ENCODE measurements around the gene STX16.

The STX16 gene

DNA sequence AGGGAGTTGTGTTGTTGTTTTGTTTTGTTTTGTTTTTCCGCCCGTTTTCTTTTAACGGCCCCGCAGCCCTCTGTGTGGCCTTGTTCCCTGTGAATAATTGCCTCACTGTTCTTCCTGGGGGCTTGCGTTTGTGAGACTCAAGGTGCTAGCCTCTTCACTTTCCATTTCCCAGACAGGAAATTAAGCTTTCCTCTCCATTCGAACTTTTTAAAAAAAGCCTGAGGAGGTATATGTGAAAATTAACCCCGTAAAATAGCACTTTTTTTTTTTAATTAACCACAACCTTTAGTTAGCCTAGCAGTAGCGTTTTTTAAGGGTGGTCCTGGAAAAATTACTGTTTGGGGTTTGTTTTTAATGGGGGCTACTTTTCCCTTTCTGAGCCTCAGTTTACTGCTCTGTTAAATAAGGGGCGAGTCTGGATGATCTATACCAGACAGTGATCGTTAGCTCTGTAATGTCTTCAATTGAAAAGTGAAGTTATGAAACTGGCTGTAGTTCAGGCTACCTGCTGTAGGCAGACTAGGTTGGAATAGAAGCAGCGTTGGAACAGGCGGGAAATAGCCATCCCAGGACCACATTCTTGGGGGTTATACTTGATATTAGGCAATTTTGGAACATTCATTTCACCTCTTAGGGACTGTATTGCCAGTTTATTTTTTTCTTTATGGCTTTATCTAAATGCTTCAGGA, 1.7 kb downstream of the STX16 start:
- DNase-seq (ENCODE audit: low spot score) = peak; percentile 32

DNA sequence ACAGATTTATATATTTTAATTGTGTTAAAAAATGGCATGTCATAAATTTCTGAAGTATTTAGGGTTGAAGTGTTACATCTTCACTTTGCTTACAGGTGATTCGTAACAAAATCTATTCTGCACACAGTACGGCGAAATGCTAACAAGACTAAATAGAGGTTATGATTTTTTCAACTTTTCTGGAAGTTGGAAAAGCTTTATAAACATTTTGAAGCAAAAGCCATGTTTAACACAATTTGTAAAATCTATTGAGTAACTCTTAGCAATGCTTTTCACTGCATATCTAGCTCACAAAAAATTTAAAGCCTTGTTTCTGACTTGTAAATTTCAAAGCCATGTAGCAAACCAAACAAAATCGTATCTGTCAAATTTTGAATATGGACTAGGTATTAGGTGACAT, 3.3 kb downstream of the STX16 start:
- DNase-seq (ENCODE audit: low spot score) = no peak

GRCh38 chr20:58655328-58656107, 4.4 kb downstream of the STX16 start:
- DNase-seq (ENCODE audit: low spot score) = no peak

- no peak for DNase-seq (ENCODE audit: low spot score)
These were observed 5.7 kb downstream of the STX16 start for GRCh38 chr20:58656831-58657230.

DNA sequence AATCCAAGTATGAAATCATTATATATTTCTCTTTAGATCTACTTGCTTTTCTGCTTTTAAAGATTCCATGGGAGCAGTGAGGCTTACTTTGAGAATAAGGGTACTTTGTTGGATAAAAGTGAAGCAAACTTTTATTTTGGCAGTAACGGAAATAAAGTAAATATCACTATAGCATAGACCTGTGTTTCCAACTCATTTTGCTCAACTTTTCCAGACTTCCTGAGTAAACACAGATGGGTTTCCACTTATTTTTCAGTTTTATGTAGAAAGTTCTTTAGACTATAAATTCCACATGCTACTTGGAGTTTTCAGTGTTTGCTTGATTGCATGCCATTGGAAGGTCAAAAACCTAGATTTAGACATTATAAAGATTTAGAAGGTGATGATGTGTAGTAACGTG, 6.2 kb downstream of the STX16 start:
- DNase-seq (ENCODE audit: low spot score) = no peak

GRCh38 chr20:58657986-58658385, 6.9 kb downstream of the STX16 start:
- no peak for DNase-seq (ENCODE audit: low spot score)

GRCh38 chr20:58658760-58659159, 7.7 kb downstream of the STX16 start:
- DNase-seq (ENCODE audit: low spot score) = no peak

DNA sequence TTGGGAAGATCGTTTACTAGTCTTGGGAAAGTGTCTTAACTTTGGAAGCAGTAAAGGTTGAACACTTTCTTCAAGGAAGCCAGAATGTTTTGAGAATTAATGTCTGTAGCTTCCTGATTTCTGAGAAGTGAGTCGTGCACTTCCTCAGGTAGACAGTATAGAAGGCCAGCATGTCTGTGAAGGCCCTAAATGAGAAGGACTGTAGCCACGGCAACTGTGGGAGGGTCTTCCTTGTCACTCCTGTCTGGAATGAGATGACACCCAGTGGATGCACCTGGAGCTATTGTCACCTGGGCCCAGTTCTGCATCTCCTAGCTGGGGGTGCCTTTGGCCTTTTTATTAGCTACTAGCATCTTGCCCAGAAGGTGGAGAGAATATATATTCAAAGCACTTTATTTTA, 8.8 kb downstream of the STX16 start:
- no peak for DNase-seq (ENCODE audit: low spot score)

- DNase-seq (ENCODE audit: low spot score) = no peak
These were observed 9.9 kb downstream of the STX16 start for GRCh38 chr20:58660855-58661597.

- no peak for DNase-seq (ENCODE audit: low spot score)
These were observed 10.8 kb downstream of the STX16 start for GRCh38 chr20:58661598-58662473.

DNA sequence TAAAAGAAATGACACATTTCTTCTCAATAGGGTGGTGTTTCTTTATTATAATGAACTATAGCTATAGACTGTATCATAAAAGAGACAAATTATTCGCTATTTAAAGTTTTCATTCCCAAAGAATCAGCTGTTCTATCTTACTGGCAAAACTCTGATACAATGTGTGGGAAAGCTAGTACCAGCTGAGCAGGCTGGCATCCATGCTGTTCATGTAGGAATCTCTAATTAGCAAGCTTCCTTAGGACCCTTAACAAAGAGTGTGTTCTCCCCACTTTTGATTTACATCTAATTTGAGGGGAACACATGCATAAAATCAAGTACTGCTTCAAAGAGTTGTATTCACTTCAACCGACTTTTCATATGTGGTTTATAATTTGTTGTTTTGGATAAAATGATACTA, 13.2 kb downstream of the STX16 start:
- no peak for DNase-seq (ENCODE audit: low spot score)

- no peak for DNase-seq (ENCODE audit: low spot score)
These were observed 13.8 kb downstream of the STX16 start for GRCh38 chr20:58664883-58665282.

DNA sequence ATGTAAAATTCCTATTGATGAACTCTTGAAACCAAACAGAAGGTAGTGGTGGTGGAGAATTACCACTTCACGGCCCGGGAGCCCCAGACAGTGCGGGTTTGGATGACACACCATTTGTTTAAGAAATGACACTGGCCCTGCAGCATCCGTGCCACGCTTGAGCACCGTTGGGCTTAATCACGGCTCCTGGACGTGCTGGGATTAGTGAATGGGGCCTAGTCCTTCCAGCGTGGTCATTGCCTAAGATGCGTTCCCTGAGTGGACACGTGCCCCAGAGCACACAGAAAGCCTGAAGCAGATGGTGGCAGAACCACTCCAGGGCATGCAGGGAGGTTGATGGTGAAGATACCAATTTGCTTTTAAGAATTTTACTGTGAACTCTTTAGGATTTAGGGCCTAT, 14.5 kb downstream of the STX16 start:
- no peak for DNase-seq (ENCODE audit: low spot score)

DNA sequence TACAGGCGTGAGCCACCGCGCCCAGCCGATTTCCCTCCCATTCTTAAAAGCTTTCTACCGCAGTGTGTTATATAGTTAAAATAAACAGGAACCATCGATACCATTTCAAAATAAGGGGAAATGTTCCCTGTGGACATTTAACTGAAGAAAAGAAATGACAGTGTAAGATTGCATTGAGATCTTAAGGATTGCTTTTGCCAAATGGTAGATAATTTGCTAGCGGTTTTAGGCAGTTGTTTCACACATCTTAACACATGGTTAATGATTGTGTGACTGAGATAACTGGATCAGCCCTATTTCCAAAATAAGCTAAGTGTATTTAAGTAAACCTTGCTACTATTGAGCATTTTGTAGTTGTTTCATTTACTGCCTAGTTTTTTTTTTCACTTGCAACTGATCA, 15.6 kb downstream of the STX16 start:
- no peak for DNase-seq (ENCODE audit: low spot score)

DNA sequence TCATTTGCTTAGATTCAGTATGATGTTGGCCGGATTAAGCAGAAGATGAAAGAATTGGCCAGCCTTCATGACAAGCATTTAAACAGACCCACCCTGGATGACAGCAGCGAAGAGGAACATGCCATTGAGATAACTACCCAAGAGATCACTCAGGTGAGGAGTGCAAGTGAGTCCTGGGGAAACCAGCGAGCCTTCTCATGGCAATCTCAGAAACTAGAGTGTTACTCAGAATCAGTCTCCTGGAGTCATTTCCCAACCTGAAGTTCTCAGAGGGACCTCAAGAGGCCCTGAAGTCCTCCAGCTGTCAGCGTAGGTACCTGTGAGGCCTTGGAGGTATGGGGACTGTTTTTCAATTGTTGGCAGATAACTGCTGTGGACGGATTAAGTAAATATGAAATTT, 16.9 kb downstream of the STX16 start:
- DNase-seq (ENCODE audit: low spot score) = no peak

GRCh38 chr20:58668901-58669286, 17.8 kb downstream of the STX16 start:
- DNase-seq (ENCODE audit: low spot score) = no peak

DNA sequence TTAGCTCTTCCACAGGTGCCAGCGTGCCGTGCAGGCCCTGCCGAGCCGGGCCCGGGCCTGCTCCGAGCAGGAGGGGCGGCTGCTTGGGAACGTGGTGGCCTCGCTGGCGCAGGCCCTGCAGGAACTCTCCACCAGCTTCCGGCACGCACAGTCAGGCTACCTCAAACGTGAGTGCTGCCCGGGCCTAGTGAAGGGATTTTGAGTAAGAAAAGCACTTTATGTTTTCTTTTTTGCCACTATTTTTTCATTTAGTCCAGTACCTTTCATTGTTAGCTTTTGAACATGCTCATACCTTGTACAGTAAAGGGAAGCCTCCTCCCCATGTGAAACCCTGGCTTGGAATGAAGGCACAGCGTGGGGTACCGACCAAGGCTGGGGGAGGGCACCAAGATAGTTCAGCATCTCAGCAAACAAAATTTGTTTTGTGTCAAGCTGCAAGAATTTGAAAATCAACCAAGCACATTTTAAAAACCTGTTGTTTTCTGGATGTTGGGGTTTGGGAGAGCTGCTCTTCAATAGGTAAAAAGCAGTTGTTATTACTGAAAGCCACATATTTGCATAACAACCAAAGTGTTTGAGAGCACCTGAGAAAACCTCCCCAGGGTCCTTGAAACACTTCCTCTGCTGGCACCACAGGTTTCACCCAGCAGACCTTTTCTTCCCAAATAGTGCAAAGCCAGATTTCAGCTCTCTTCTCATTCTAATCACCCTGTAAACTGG, 18.4 kb downstream of the STX16 start:
- DNase-seq (ENCODE audit: low spot score) = no peak

GRCh38 chr20:58670102-58670501, 19.0 kb downstream of the STX16 start:
- DNase-seq (ENCODE audit: low spot score) = no peak

GRCh38 chr20:58670659-58671058, 19.6 kb downstream of the STX16 start:
- DNase-seq (ENCODE audit: low spot score) = no peak

DNA sequence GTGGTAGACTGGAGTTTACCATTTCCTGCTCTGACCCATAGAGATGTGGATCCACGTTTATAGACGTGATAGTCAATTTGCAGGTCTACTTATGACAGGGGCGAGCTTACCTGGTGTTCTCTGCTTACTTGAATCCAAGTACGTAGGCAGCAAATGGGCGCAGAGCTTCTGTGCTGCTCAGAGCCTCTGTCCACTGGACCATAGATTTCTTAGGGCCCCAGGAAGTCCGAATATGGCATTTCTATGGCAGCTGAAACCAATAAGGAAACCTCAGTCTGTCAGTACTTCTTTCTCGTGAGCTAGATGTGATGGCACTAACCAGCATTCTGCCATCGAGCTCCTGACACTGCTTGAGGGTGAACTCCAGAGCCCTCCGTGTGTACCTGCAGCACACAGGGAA, 22.0 kb downstream of the STX16 start:
- no peak for DNase-seq (ENCODE audit: low spot score)

GRCh38 chr20:58675146-58675584, 24.1 kb downstream of the STX16 start:
- DNase-seq (ENCODE audit: low spot score) = no peak

Data from HuH-7 (cell line).